HFFc6 (cell line): ENCODE data around the gene TEPSIN. TPM values are rescaled to one million over a fixed set of nuclear protein-coding genes. Genes with fewer than 3 reads are reported as not detected.

Source experiments
- DNase-seq: peaks from one replicate; pipeline ENCODE4 v3.0.0-alpha.2; 2018
- H3K27ac Mint-ChIP-seq: 2 replicates; pipeline ENCODE4 v1.8.0; 2020; ENCODE audit warnings: mild to moderate bottlenecking, mixed read lengths
- H3K27me3 Mint-ChIP-seq: 2 replicates; pipeline ENCODE4 v1.8.0; 2021; ENCODE audit warnings: mild to moderate bottlenecking, moderate library complexity, mixed read lengths; ENCODE audit not compliant: insufficient read depth
- H3K36me3 Mint-ChIP-seq: 2 replicates; pipeline ENCODE4 v1.8.0; 2021; ENCODE audit warnings: low read depth, mixed read lengths
- H3K4me1 Mint-ChIP-seq: 2 replicates; pipeline ENCODE4 v1.8.0; 2020; ENCODE audit warnings: low read depth, mixed read lengths
- H3K4me3 Mint-ChIP-seq: 2 replicates; pipeline ENCODE4 v1.8.0; 2020; ENCODE audit warnings: mild to moderate bottlenecking, moderate library complexity, mixed read lengths
- H3K9me3 Mint-ChIP-seq: 2 replicates; pipeline ENCODE4 v1.8.0; 2020; ENCODE audit warnings: mild to moderate bottlenecking, mixed read lengths
- total RNA-seq, 6 experiments: library from RNA; stranded (reverse); fragmentation: NEBNext Ultra II Directional; extraction: Animal tissue kit (Norgen Biotek cat#: 25700); gene quantifications; 2 replicates in 1 of 6; 3 replicates in 5 of 6; pipeline ENCODE4 v1.2.3, GENCODE V29; 2021
- TF ChIP-seq, protein P1 (sequence below): fragments of 200-600 bp; sonication (generic); IDR thresholded peaks from 2 replicates; pipeline ENCODE4 v1.5.0; 2021; ENCODE audit warnings: antibody characterized with exemption, mild to moderate bottlenecking

Gene TEPSIN
- total RNA-seq, 6 experiments from 2014 or later, result 16.2 to 22.5 (median 19.0) TPM

DNA sequence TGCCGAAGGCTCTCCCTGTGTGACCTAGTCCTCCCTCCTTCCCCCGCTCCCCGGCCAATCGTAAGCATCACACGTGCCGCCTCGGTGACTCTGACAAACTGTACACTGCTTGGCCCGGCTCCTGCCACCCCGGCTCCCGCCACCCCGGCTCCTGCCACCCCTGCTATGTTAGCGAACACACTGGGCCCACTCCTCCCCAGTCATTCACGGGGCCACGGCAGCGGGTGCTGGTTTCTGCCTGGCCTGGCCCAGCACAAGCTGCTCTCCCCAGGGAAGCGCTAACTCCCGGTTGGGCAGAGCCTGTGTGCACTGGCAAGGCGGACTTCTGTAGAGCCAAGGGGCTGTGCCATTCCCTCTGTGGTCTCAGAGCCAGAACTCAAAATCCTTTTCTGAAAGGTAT is 22.2 kb upstream of the TEPSIN start:
- Mint-ChIP-seq H3K27me3 (peaks cover 2% of the 10 kb centered on the region; the same call in 1 of the 2 replicates), H3K4me1 (peaks cover 7% of the 10 kb centered on the region; the same call in 1 of the 2 replicates), H3K36me3 (peaks cover 8% of the 10 kb centered on the region), H3K9me3 (no peaks in the 10 kb centered on the region), H3K27ac (no peak overlapping the region), H3K4me3 (no peak overlapping the region)
- TF ChIP-seq, protein P1, sequence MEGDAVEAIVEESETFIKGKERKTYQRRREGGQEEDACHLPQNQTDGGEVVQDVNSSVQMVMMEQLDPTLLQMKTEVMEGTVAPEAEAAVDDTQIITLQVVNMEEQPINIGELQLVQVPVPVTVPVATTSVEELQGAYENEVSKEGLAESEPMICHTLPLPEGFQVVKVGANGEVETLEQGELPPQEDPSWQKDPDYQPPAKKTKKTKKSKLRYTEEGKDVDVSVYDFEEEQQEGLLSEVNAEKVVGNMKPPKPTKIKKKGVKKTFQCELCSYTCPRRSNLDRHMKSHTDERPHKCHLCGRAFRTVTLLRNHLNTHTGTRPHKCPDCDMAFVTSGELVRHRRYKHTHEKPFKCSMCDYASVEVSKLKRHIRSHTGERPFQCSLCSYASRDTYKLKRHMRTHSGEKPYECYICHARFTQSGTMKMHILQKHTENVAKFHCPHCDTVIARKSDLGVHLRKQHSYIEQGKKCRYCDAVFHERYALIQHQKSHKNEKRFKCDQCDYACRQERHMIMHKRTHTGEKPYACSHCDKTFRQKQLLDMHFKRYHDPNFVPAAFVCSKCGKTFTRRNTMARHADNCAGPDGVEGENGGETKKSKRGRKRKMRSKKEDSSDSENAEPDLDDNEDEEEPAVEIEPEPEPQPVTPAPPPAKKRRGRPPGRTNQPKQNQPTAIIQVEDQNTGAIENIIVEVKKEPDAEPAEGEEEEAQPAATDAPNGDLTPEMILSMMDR, result no peak
- no peak for DNase-seq

DNA sequence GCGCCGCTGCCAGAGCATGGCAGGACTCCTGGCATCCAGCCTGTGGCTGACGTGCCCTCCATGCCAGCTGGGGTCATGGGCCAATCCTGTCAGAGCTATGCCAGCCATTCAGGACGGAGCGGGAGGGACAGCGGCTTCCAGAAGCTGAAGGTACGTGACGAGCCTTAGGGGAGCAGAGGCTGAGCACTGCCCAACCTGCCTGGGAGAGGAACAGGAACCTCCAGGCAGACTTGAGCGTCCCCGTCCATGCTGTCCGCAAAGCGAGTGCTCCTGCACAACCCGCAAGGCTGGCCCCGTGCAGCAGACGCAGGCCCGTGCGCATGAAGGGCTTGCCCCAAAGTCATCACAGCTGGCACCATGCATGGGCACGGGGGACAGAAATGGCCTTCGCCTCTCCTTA is 21.8 kb upstream of the TEPSIN start:
- Mint-ChIP-seq H3K9me3 (no peaks in the 10 kb centered on the region), H3K27me3 (peaks cover 2% of the 10 kb centered on the region; the same call in 1 of the 2 replicates), H3K36me3 (peaks cover 4% of the 10 kb centered on the region; the same call in 1 of the 2 replicates), H3K27ac (no peak overlapping the region), H3K4me1 (peaks cover 7% of the 10 kb centered on the region; the same call in 1 of the 2 replicates), H3K4me3 (no peak overlapping the region)
- no peak for DNase-seq
- TF ChIP-seq, protein P1, result no peak

DNA sequence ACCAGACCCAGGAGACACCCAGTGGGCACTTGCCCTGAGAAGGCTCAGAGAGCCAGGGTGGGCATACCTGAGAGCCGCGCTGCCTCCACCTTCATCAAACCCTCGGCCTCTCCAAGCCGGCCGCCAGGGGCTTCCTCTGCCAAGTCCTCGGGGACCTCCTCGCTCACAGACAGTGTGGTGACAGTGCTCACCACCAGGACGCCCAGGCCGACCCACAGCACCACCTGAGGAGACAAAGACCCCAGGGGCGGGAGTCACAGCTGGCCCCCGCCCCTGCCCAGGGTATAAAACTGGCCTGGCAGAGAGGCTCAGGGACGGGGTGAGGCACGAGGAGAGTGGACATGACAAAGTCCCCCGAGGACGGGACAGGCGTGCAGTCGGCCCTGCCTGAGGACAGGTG is 21.3 kb upstream of the TEPSIN start:
- Mint-ChIP-seq H3K27ac (no peak overlapping the region), H3K36me3 (no peaks in the 10 kb centered on the region; the same call in 1 of the 2 replicates), H3K4me1 (peaks cover 11% of the 10 kb centered on the region; the same call in 1 of the 2 replicates), H3K9me3 (no peaks in the 10 kb centered on the region), H3K4me3 (no peak overlapping the region), H3K27me3 (peaks cover 2% of the 10 kb centered on the region; the same call in 1 of the 2 replicates)
- TF ChIP-seq, protein P1, result no peak
- DNase-seq, result no peak

DNA sequence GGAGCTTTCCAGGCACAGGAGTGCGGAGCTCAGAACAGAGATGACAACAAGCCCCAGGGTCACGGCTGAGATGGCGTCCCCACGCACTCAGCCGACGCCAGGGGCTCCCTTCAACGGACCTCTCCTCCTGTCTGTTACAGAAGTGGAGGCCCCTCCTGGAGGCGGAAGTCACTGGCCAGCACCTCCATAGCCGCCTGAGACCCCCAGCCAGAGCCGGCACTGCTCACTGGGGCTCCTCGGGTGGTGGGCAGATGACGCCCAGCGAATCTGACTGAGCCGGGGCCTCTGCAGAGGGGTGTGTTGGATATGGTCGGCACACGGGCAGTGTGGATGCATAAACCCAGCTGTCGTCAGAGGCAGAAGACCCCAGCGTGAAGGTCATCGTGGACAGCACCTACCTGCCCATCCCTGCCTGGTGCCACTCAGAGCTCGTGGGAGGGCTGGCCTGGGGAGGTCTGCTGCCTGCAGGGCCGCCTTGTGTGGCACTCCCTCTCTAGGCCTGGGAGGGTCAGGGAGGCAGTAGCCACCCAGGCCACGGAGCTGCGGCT is 20.3 kb upstream of the TEPSIN start:
- peaks cover 2% of the 10 kb centered on the region; the same call in 1 of the 2 replicates for H3K27me3 Mint-ChIP-seq
- no peaks in the 10 kb centered on the region for H3K9me3 Mint-ChIP-seq
- no peak for DNase-seq
- H3K27ac Mint-ChIP-seq, result no peak overlapping the region
- peaks cover 17% of the 10 kb centered on the region; the same call in 1 of the 2 replicates for H3K4me1 Mint-ChIP-seq
- no peak overlapping the region for H3K4me3 Mint-ChIP-seq
- TF ChIP-seq, protein P1, result no peak
- no peaks in the 10 kb centered on the region for H3K36me3 Mint-ChIP-seq

DNA sequence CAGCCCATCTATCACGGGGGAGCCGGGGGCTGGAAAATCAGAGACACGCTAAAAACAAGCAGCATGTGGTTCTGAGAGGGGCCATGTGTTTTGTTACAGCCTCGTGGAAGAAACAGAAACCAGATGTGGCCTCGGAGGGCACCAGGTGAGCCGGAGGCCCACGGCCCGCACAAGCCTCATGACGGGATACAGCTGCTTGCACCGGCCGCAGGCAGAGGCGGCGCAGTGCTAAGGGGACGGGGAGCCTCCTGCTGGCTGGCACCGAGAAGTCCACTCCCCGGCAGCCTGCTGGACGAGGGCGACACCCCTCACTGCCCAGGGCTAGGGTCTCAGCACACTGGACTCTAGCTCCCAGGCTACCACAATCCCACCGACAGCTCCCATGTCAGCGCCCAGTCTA is 19.4 kb upstream of the TEPSIN start:
- H3K4me3 Mint-ChIP-seq, result no peak overlapping the region
- no peak overlapping the region for H3K27ac Mint-ChIP-seq

More for the DNA sequence above, 19.4 kb upstream of the TEPSIN start:
- DNase-seq, result no peak
- H3K36me3 Mint-ChIP-seq, result no peaks in the 10 kb centered on the region
- no peaks in the 10 kb centered on the region for H3K9me3 Mint-ChIP-seq
- H3K4me1 Mint-ChIP-seq, result peaks cover 17% of the 10 kb centered on the region; the same call in 1 of the 2 replicates
- TF ChIP-seq, protein P1, result no peak
- H3K27me3 Mint-ChIP-seq, result peaks cover 2% of the 10 kb centered on the region; the same call in 1 of the 2 replicates
